ENCODE measurements around the gene CELA3A.
"Not testable (repeated sequence)": the region's sequence is repeated elsewhere in the genome, so short reads cannot be mapped to it uniquely, and the experiment has no call there.

The CELA3A gene

GRCh38 chr1:22001409-22001808, at the start of gene CELA3A:
TSS of gene CELA3A (plus strand) at chr1:22001657. CDS start at chr1:22001675, 18 bp downstream.
- DNase-seq, result no peak

- no peak for DNase-seq
Measured at GRCh38 chr1:21952786-21953520, 48.5 kb upstream of the CELA3A start.

GRCh38 chr1:21955058-21955457, 46.4 kb upstream of the CELA3A start:
- DNase-seq, result no peak

- DNase-seq, result no peak
Measured at GRCh38 chr1:21955501-21956281, 45.8 kb upstream of the CELA3A start.

- peak; percentile 77 for DNase-seq
Measured at GRCh38 chr1:21956720-21957552, 44.5 kb upstream of the CELA3A start.

GRCh38 chr1:21961337-21961736, 40.1 kb upstream of the CELA3A start:
- no peak for DNase-seq

- DNase-seq, result no peak
Measured at GRCh38 chr1:21961799-21962198, 39.7 kb upstream of the CELA3A start.

GRCh38 chr1:21963477-21964217, 37.8 kb upstream of the CELA3A start:
- peak; percentile 81 for DNase-seq

GRCh38 chr1:21966247-21967000, 35.0 kb upstream of the CELA3A start:
- no peak for DNase-seq

GRCh38 chr1:21967216-21967615, 34.2 kb upstream of the CELA3A start:
- DNase-seq, result not testable (repeated sequence)

- DNase-seq, result not testable (repeated sequence)
Measured at GRCh38 chr1:21969066-21969465, 32.4 kb upstream of the CELA3A start.

GRCh38 chr1:21970523-21970922, 30.9 kb upstream of the CELA3A start:
- DNase-seq, result not testable (repeated sequence)

- not testable (repeated sequence) for DNase-seq
Measured at GRCh38 chr1:21972973-21973441, 28.4 kb upstream of the CELA3A start.

- DNase-seq, result not testable (repeated sequence)
Measured at GRCh38 chr1:21973948-21974347, 27.5 kb upstream of the CELA3A start.

GRCh38 chr1:21974699-21975098, 26.8 kb upstream of the CELA3A start:
- DNase-seq, result not testable (repeated sequence)

GRCh38 chr1:21975296-21975695, 26.2 kb upstream of the CELA3A start:
- DNase-seq, result not testable (repeated sequence)

- not testable (repeated sequence) for DNase-seq
Measured at GRCh38 chr1:21976703-21977239, 24.7 kb upstream of the CELA3A start, which contains the start of gene CELA3B. TSS of gene CELA3B (plus strand) at chr1:21977022. CDS start at chr1:21977040, 18 bp downstream.

GRCh38 chr1:21978209-21978608, 23.2 kb upstream of the CELA3A start:
- not testable (repeated sequence) for DNase-seq

- DNase-seq, result not testable (repeated sequence)
Measured at GRCh38 chr1:21980515-21981220, 20.8 kb upstream of the CELA3A start.

- DNase-seq, result not testable (repeated sequence)
Measured at GRCh38 chr1:21981253-21981652, 20.2 kb upstream of the CELA3A start.

Measured in CD4-positive, alpha-beta T cell treated with Interleukin-12 subunit alpha and Interleukin-12 subunit beta, for 1 hour (primary cell).